Measurements from ENCODE around the gene NDRG2. TPM values are rescaled to one million over a fixed set of nuclear protein-coding genes. Genes with fewer than 3 reads are reported as not detected.

NDRG2 gene
- total and polyA plus RNA-seq, 9 of the 15 experiments (the other 6 are each of a cell fraction or from before 2014, with no cell fraction given), result 10.1 to 105 (median 41.0) TPM

DNA sequence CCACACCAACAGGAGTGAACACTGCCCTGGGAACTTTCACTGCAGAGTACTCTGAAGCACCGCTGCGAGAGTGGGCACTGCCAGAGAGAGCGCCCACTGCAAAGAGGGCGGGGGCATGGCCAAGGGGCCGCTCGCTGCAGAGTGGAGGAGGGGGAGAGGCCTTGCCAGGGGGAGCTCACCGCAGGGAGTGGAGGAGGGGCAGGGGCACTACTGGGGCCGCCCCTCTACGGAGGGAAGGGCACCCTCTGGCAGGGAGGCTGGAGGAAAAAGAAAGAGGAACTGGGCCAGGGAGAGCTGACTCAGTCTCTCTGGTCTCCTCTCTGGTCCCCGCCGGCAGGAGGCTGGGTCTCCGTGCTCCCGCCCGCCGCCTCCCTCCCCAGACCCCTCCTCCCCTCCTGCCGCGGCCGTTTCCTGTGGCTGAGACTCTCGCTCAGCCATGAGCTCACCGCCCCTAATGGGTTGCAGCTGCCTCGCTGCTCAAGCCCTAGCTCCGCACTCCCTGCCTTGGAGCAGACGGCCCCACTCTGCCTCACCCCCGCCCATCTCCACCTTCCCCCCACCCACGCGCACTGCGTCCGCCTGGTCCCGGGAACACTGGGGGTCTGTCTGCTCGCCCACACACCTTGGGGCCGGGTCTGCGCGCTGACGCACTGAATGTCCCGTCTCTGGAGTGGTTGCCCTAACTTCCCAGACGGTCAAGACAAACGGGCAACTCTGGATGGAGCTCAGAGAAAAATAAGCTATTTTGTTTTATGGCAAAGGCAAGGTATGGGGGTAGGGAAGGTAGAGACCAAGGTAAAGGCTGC is 46.6 kb upstream of the NDRG2 start (continued):
- TF ChIP-seq, protein P1, sequence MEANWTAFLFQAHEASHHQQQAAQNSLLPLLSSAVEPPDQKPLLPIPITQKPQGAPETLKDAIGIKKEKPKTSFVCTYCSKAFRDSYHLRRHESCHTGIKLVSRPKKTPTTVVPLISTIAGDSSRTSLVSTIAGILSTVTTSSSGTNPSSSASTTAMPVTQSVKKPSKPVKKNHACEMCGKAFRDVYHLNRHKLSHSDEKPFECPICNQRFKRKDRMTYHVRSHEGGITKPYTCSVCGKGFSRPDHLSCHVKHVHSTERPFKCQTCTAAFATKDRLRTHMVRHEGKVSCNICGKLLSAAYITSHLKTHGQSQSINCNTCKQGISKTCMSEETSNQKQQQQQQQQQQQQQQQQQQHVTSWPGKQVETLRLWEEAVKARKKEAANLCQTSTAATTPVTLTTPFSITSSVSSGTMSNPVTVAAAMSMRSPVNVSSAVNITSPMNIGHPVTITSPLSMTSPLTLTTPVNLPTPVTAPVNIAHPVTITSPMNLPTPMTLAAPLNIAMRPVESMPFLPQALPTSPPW (CRISPR knock-in tag; IDR thresholded peaks at IDR 0.05), result peak; percentile 70
- peak; percentile 91 for TF ChIP-seq SPI1 (IDR thresholded peaks at IDR 0.05; ENCODE audit: borderline replicate concordance, low read depth, low read length)
- TF ChIP-seq NCOR1 (IDR thresholded peaks at IDR 0.05), result no peak
- no peak for TF ChIP-seq EP300 (IDR thresholded peaks at IDR 0.05; ENCODE audit: low read length)
- no peak for TF ChIP-seq NFYB (IDR thresholded peaks at IDR 0.05; ENCODE audit: extremely low read depth, insufficient read length)
- TF ChIP-seq JUND (IDR thresholded peaks at IDR 0.05; ENCODE audit: borderline replicate concordance, low read depth, low read length), result 0 out of 2 replicates have a peak, but pooled peaks have one; percentile 9
- peak; percentile 22; the same call in 1 of the 3 replicates for TF ChIP-seq JUND (tag; IDR thresholded peaks at IDR 0.05; ENCODE audit: borderline replicate concordance, low read depth, low read length)
- TF ChIP-seq REST (IDR thresholded peaks at IDR 0.05; ENCODE audit: borderline replicate concordance), result no peak
- TF ChIP-seq REST (CRISPR knock-in tag; IDR thresholded peaks at IDR 0.05; ENCODE audit: low read depth), result 0 out of 2 replicates have a peak, but pooled peaks have one; percentile 34
- 0 out of 2 replicates have a peak, but pooled peaks have one; percentile 43 for TF ChIP-seq ETV1 (tag; conservative IDR thresholded peaks at IDR 0.05; ENCODE audit: low read depth)

Data from K562 (cell line).